Breast epithelium (tissue), 3 donors: ENCODE measurements around the gene DDIT4.
A peak's percentile ranks its signal among the peaks of the same experiment; 100 is the strongest.

Experiments
- CTCF ChIP-seq, 3 donors: fragments of 450-650 bp; IDR thresholded peaks; one replicate each; pipeline ENCODE4 v1.5.1; 2016 to 2017; ENCODE audit warnings: antibody characterized with exemption in 3 of 3, mild to moderate bottlenecking in 3 of 3, moderate library complexity in 3 of 3
- POLR2A ChIP-seq: fragments of 450-650 bp; IDR thresholded peaks from one replicate; pipeline ENCODE4 v1.6.1; 2016; ENCODE audit warnings: antibody characterized with exemption, mild to moderate bottlenecking, moderate library complexity
- POLR2AphosphoS5 ChIP-seq, 3 donors: sonication (generic); formaldehyde crosslinking; IDR thresholded peaks; one replicate each; pipeline ENCODE4 v1.6.1; 2017; ENCODE audit warnings: antibody characterized with exemption in 3 of 3

GRCh38 chr10:72260976-72261783, 12.5 kb upstream of the DDIT4 start:
- TF ChIP-seq CTCF (IDR thresholded peaks at IDR 0.05) (no peak), POLR2AphosphoS5 (IDR thresholded peaks at IDR 0.05) (peak in 1 of 3 donors; percentile 69), POLR2A (no peak)
